ENCODE results near the gene CTNNA2. TPM values are rescaled to one million over a fixed set of nuclear protein-coding genes. Genes with fewer than 3 reads are reported as not detected.

The CTNNA2 gene
- total RNA-seq, 1 experiment from 2014 or later = 0.41 TPM

GRCh38 chr2:79695248-79695647, 182.4 kb downstream of the CTNNA2 start:
- no peak for DNase-seq (ENCODE audit: low spot score)
- in situ Hi-C loops (cut with HindIII; ENCODE audit: low sequenced_read_pairs) = no loop called here

GRCh38 chr2:79697200-79697599, 184.3 kb downstream of the CTNNA2 start:
- in situ Hi-C loops (cut with HindIII; ENCODE audit: low sequenced_read_pairs) = no loop called here
- no peak for DNase-seq (ENCODE audit: low spot score)

GRCh38 chr2:79700651-79701050, 187.8 kb downstream of the CTNNA2 start:
- no peak for DNase-seq (ENCODE audit: low spot score)
- in situ Hi-C loops (cut with HindIII; ENCODE audit: low sequenced_read_pairs) = no loop called here

- in situ Hi-C loops (cut with HindIII; ENCODE audit: low sequenced_read_pairs) = no loop called here
- no peak for DNase-seq (ENCODE audit: low spot score)
These were observed 190.1 kb downstream of the CTNNA2 start for GRCh38 chr2:79702905-79703304.

GRCh38 chr2:79711098-79711497, 198.2 kb downstream of the CTNNA2 start:
- in situ Hi-C loops (cut with HindIII; ENCODE audit: low sequenced_read_pairs) = no loop called here
- no peak for DNase-seq (ENCODE audit: low spot score)

DNA sequence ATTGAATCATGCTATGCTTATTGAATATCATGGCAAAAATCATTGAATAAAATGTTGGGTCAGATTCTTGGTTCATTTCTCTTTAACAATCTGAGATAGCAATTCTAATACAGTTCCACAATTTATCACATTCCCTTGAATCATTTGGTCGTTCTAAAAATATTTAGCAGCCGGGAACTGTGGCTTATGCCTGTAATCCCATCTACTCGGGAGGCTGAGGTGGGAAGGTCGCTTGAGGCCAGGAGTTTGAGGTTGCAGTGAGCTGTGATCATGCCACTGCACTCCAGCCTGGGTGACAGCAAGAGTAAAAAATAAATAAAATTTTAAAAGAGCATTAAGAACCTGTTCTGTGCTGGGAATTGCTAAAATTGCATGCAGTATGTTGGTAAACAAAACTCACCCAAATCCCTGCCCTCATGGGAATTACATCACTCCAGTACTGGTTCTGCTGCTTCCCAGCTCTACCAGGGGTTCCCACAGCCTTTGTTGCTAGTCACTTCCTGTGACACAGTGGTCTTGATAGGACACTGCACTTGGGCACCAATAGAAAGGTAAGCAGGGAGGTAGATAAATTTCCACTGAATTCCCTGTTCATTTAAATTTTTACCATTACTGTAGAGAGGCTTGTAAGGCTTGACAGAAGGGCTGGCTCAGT, 200.4 kb downstream of the CTNNA2 start:
- in situ Hi-C loops (cut with HindIII; ENCODE audit: low sequenced_read_pairs) = no loop called here
- DNase-seq (ENCODE audit: low spot score) = no peak

- DNase-seq (ENCODE audit: low spot score) = no peak
- in situ Hi-C loops (cut with HindIII; ENCODE audit: low sequenced_read_pairs) = no loop called here
These were observed 201.4 kb downstream of the CTNNA2 start for GRCh38 chr2:79714283-79714682.

DNA sequence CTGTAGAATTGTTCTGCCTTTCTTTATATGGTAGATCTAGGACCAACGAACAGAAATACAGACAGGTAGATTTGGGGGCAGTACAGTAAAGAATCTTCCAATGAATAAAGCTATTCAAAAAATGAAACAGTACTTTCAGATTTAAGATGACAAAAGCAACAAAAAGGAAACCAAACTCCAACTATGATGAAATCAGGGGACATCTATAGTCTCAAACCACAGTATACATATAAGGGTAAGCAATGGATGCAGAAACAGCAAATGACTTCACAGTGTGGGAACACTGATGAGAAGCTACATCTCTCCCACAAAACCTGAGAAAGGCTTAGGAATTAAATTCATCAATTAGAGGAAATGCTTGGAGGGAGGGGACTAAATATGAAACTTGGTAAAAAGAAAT, 202.5 kb downstream of the CTNNA2 start:
- in situ Hi-C loops (cut with HindIII; ENCODE audit: low sequenced_read_pairs) = no loop called here
- DNase-seq (ENCODE audit: low spot score) = no peak

DNA sequence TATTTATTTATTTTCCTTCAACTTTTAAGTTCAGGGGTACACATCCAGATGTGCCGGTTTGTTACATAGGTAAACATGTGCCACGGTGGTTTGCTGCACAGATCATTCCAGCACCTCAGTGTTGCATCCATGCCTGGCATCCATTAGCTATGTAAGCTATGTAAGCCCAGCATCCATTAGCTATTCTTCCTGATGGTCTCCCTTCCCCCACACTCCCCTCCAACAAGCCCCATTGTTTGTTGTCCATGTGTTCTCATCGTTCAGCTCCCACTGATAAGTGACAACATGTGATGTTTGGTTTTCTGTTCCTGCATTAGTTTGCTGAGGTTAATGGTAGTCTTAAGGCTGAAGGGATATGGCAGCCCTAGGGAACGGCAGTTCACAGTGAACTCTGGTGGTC, 203.4 kb downstream of the CTNNA2 start:
- in situ Hi-C loops (cut with HindIII; ENCODE audit: low sequenced_read_pairs) = no loop called here
- DNase-seq (ENCODE audit: low spot score) = no peak

GRCh38 chr2:79717364-79718007, 204.6 kb downstream of the CTNNA2 start:
- DNase-seq (ENCODE audit: low spot score) = no peak
- in situ Hi-C loops (cut with HindIII; ENCODE audit: low sequenced_read_pairs) = no loop called here

GRCh38 chr2:79721061-79721460, 208.2 kb downstream of the CTNNA2 start:
- no peak for DNase-seq (ENCODE audit: low spot score)
- in situ Hi-C loops (cut with HindIII; ENCODE audit: low sequenced_read_pairs) = no loop called here

- in situ Hi-C loops (cut with HindIII; ENCODE audit: low sequenced_read_pairs) = no loop called here
- no peak for DNase-seq (ENCODE audit: low spot score)
These were observed 209.1 kb downstream of the CTNNA2 start for GRCh38 chr2:79721966-79722365.

- in situ Hi-C loops (cut with HindIII; ENCODE audit: low sequenced_read_pairs) = no loop called here
- DNase-seq (ENCODE audit: low spot score) = no peak
These were observed 211.0 kb downstream of the CTNNA2 start for GRCh38 chr2:79723830-79724229.

DNA sequence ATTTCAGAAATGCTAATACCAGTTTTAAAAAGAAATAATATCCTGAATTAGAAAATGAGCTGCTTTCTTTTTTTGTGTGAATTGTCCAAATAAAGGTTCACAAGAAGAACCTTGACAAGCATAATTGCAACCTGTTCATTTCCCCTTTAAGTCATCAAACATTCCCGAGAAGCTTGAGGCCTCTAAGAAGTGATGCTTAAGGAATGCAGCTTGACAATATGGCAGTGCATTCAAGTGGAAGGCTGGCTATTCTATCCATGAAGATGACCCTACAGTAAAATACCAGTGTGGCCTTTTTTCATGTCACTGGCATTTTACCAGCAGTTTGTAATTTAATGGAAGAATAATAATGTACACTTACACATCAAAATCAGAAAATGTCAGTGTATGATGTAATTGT, 216.7 kb downstream of the CTNNA2 start:
- in situ Hi-C loops (cut with HindIII; ENCODE audit: low sequenced_read_pairs) = no loop called here
- DNase-seq (ENCODE audit: low spot score) = no peak

- in situ Hi-C loops (cut with HindIII; ENCODE audit: low sequenced_read_pairs) = no loop called here
- no peak for DNase-seq (ENCODE audit: low spot score)
These were observed 221.7 kb downstream of the CTNNA2 start for GRCh38 chr2:79734518-79734917.

DNA sequence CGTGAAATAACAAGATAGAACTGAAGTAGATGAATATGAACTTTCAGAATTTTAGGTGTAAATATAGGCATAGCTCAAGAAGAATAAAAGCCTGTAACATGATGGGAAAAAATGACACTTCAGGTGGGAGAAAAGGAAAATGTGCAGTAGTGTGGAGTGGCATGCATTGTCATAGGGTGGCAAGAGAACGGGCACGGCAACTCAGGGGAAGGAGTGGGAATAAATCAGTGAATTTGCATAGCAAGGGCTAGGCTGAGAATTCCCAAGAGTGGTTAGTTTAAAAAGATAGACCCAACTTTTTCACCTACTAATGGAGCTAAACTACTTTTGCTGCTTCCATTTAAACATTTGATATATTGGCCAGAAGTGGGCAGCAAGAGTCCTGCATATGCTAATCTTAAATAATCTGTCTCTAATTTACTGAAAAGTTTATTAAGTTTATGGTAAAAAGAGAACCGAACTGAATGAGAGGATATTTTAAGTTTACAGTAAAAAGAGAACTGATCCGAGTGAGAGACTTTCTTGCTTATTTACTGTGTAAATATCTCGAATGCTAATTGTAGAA, 228.1 kb downstream of the CTNNA2 start:
- in situ Hi-C loops (cut with HindIII; ENCODE audit: low sequenced_read_pairs) = no loop called here
- DNase-seq (ENCODE audit: low spot score) = no peak

GRCh38 chr2:79750321-79750720, 237.5 kb downstream of the CTNNA2 start:
- DNase-seq (ENCODE audit: low spot score) = no peak
- in situ Hi-C loops (cut with HindIII; ENCODE audit: low sequenced_read_pairs) = no loop called here

- in situ Hi-C loops (cut with HindIII; ENCODE audit: low sequenced_read_pairs) = no loop called here
These were observed 244.7 kb downstream of the CTNNA2 start for GRCh38 chr2:79757526-79757925.

DNA sequence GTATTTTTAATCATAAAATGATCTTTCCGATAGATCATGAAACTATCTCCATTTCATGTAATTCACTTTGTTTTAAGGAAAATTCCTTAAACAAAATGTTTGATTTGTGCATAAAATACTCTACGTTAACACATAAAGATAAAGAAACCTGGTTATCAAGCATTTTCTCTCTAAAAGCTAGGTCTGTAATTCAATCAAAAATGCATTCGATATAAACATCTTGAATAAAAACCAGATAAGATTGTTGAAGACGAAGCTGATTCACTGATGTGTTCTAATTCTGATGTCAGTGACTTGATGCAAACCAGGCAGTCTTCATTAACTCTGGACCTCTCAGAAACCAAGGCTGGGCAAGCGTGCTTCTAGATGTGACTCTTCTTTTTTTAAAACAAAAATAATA, 245.2 kb downstream of the CTNNA2 start:
- DNase-seq (ENCODE audit: low spot score) = no peak
- in situ Hi-C loops (cut with HindIII; ENCODE audit: low sequenced_read_pairs) = no loop called here

More at GRCh38 chr2:79757526-79757925, 244.7 kb downstream of the CTNNA2 start:
- no peak for DNase-seq (ENCODE audit: low spot score)

DNA sequence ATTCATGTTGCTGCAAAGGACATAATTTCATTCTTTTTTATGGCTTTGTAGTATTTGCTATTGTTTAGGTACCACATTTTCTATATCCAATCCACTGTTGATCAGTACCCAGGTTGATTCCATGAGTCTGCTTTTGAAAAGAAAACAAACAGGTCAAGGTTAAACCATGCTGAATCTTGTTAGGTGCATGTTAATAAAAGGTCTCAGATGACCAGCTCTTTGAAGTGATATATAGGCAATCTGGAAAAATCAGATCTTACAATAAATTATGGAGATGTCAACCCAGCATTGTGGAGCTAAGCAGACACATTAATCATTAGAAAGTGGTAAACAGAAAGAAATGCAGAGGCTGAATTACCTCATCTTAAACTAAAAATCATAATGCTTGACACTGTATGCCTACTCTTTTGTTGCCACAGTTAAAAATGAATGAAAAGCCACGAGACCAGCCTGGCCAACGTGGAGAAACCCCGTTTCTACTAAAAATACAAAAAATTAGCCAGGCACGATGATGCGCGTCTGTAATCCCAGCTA, 246.0 kb downstream of the CTNNA2 start:
- DNase-seq (ENCODE audit: low spot score) = no peak
- in situ Hi-C loops (cut with HindIII; ENCODE audit: low sequenced_read_pairs) = no loop called here

GRCh38 chr2:79770926-79771325, 258.1 kb downstream of the CTNNA2 start:
- in situ Hi-C loops (cut with HindIII; ENCODE audit: low sequenced_read_pairs) = no loop called here
- DNase-seq (ENCODE audit: low spot score) = no peak
